Activated naive CD4-positive, alpha-beta T cell (primary cell): ENCODE measurements around the gene UGT1A7.

Experiments used
- DNase-seq, 4 experiments: peaks; one replicate each; lab custom pipeline; 2025; lab: John Stamatoyannopoulos, UW

The UGT1A7 gene

DNA sequence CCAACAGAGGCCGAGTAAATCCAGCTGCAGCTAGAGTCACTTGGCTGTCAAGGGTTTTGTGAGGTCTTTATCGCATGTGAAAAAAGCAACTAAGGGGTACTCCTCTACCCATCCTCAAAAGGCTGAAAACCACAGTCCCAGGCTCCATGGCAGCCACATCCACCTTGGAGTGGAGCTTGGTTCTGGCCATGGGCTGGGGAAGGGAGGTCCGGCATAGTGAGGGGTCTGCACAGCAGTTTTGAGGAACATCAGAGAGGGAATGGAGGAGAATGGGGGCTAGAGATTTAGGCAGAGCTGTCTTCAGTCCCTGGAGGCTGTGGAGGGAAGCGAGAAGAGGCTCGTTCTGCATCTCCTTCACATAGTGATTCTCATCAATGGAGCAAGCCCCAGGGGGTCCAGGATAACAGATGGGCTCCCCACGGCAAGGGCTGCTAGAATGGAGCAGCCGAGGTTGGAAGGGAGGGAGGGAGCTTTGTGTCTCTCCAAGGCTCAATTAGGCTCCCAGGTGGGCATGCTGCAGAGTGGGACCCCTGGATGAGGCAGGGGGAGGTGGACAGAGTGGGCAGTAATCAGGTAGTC is 117.5 kb downstream of the UGT1A7 start:
- DNase-seq, result no peak

DNA sequence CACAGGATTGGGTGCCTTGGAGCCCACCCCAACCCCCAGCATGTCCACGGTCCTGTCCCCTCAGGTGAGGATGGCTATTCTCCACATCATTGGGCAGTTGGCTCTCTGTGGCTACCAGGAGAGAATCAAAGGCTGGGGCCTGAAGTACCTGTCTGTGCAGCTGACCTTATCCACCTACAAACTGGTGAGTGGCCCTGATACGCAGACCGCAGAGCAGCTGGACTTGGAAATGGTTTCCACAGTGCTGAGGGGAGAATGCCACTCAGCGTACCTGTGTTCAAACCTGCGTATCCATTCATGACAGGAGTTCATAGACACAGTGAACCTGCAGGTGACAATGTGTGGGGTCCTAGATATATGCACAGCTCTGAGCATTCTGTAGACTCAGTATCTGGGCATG is 118.0 kb downstream of the UGT1A7 start:
- DNase-seq, result no peak

DNA sequence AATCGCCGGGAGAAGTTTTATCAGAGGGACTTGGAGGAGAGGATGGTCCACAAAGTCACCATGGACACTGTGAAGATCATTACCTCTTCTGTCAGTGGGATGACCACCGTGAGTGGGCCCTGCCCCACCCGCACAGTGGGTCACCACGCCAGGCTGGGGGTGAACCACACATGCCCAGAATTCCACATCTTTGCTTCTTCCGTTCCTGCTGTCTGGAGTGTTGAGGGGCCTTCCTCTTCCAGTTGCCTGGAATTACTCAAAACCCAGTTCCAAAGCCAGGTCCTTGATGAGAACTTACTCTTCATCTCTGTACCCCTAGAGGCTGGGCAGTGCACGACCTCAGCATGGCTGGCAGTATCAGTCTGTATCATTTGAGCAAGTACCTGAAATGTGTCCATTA is 118.5 kb downstream of the UGT1A7 start:
- DNase-seq, result no peak

DNA sequence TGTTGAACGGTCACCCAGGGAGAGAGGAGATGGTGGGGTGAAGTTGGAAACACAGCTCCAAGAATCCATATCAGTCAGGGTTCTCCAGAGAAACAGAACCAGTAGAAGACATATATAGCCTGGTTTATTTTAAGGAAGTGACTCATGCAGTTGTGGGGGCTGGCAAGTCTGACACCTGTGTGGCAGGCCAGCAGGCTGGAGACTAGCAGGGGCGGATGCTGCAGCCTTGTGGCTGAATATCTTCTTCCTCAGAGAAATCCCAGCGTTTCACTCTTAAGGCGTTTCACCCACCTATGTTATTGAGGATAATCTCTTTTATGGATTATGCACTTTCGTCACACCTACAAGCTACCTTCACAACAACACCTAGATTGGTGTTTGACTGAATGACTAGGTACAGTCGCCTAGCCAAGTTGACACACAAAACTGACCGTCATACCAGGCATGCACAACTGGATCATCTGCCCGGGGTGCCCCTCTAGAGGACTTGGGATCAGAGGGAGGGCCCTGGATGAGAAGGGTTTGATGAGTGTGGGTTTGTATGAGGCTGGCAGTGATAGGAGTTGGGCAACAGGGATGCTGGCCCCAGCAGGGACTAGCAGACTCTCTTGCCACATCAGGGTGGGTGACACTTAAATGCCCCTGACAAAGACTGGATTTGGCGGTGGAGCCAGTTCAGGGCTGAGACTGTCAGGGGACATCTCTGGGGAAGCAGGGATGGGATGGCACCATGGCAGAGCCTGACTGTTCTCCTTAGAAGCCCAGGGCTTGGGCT is 119.8 kb downstream of the UGT1A7 start:
- no peak for DNase-seq

DNA sequence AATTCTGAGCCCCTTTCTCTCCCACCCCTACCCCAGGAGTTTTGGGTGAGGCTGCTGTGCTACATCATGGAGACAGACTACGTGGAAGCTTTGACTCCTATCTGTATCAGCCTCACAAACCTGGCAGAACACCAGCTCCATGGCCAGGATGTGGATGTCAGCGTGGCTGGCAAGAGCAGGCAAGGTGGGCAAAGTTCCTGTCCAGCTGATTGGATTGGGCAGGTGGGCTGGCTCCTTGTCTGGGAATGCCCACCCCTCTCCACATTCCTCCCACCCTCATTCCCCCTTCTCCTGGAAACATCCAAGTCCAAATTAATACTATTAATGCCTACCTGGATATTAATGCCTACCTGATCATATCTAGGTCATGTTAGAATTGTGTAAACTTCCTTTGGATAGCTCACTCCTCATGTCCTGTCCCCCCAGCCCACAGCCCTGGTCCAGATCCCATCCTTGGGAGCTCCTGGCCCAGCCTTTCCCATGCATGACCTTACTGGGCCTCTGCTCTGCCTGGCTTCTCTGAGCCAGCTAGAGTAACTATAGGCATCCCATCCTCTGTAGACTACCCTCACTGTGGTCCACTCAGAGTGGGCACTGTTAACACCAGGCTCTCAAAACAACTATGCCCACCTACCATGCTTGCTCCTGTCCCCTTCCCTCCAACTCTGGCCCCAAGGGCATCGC is 120.6 kb downstream of the UGT1A7 start:
- DNase-seq, result no peak

DNA sequence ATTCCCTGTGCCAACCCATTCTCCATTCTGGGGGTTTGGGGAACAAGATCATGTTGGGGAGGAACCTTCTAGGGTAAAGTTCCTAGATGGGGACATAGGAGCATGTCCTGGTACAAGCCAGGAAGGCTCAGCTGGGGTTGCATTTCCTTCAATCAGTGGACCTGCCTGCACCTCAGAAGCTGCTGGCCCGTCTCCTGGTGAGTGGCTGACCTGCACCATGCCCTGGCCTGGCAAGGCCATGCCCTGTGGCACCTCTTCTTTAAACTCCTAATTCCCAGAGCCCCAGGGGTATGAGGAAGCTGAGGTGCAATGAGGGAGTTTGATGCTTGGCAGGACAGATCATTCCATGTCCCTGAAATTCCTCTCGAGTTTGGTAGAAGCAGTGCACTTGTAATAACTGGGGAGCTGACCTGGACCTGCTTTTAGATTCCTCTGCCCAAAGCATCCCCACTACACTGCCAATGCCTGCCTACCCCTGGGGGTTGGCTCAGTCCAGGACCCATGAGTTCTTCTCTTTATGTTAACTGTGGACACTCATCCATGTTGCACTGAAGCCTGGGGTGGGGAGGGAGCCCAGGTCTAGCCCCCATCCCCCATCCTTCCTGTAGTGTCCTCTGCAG is 121.7 kb downstream of the UGT1A7 start:
- DNase-seq, result no peak

DNA sequence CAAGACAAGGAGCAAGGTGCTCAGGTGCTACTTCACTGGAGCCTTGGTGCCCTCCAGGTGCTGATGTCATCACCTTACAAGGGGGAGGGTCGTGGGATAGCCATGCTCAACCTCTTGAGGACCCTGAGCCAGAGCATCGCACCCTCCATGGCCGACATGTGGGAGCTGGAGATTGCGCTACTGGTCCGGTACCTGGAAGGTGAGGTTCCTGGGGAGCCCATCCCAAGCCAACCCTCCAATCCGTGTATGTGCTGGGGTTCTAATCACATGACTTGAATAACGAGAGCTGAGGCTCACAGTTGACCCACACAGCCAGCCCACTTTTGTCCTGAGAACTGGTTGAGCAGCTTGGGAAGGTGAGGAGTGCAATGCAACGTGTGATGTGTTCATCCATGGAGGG is 122.3 kb downstream of the UGT1A7 start:
- no peak for DNase-seq

DNA sequence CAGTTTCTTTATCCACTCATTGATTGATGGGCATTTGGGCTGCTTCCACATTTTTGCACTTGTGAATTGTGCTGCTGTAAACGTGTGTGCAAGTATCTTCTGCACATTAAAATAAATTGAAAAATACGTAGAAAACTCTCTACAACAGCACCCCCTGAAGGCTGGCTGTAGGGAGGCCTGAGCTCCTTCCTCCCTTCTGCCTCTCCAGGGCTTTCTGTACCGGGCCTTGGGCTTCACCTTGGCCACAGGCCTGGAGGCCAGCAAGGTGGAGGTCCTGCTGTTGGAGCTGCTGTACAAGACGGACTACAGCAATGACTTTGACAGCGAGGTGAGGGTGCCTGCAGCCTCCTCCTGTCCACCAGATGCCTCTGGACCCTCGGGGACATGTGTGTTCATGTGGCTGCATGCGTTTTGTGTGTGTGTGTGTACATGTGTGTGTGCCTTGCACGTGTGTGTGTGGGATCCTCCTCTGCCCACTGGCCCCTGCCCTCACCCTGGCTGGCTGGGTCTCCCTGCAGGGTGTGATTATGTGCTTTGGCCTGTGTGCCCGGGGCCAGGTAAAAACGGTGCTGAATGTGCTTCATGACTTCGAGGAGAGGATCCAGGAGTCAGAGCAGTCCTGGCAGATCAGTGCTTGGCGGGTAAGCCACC is 125.6 kb downstream of the UGT1A7 start:
- no peak for DNase-seq

DNA sequence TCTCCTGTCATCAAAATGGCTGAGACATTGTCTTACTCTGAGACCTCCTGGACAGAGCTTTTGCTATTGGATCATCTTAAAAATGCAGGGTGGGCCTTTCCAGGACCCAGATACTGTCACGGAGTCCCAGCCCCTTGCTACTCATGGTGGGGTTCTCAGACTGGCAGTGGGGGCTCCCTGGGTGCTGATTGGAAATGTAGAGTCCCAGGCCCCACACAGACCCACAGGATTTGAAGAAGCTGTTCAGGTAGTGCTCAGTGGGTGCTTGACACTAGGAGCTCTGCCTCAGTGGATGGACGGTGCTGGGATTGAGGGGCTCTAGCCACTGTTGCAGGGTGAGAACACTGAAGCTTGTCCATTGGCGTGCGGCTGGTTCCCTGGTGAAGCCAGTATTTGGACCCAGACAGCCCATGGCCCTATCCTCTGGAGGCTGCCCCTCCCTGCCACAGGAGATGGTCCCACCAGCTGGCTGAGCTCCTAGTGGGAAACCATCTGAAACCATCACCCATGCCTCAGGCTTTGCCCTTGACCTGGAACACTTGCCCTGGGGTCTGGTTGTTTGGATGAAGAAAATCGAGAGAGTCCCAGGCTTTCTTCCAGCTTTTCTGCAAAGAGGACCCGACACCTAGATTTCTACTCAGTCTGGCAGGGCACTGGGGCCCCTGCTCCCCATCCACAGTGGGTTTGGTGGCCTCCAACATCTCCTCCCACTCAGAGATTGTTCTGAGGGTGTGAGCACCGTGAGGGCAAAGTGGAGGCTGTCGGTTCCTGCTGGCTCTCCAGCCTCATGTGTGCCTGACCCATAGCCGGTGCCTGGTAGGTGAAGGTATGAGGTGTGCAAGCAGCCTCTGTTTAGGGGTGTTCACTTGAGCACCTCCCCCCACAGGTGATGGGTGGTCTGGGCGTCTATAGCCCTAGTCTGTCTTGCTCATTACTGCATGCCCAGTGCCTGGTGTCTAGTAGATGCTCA is 126.5 kb downstream of the UGT1A7 start:
- no peak for DNase-seq

DNA sequence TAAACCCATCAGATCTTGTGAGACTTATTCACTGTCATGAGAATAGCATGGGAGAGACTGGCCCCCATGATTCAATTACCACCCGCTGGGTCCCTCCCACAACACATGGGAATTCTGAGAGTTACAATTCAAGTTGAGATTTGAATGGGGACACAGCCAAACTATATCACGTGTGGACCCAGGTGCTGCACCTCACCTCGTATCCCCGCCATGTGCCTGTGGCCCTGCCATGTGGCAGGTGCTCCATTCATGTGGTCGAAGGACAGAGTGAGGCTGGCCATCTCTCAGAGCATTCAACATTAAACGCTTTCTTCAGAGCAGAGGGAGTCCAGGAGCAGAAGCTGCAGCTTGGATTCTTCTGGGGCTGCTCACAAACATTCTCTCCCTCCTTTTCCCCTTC is 128.7 kb downstream of the UGT1A7 start:
- DNase-seq, result no peak

DNA sequence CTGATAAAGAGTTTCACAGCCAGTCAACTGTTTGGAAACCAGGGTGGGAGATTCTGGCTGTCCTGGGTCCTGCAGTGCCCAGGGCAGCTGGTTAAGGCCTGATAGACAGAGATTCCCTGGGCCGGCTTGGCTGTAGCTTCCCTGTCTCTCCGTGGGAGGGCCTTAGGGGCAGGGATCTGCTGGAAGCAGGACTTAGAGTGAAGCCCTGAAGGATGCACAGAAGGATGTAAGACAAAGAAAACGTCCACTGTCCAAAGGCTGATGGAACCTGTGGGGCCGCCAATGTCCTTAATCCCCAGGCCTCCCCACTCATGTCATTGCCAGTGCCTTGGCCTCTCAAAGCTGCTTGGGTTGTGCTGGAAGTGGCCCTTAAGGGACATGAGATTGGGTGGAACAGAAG is 129.4 kb downstream of the UGT1A7 start:
- no peak for DNase-seq

DNA sequence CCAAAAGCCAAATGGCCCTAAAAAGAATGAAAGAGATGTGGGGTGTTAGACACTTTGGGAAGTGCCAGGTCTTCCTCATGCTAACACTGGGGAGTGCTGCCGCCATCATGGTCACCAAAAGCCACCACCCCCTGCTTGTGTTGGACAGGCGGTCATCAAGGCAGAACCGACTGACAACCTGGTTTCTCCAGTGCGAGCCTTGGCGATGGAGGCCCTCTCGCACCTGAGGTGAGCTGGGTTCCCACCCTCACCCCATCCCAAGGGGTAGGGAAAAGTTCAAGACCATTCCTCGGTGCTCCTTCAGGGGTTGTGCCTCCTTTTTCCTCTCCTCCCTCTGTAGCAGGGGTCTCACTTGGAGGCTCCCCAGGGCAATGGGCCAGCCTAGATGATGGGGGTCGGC is 130.0 kb downstream of the UGT1A7 start:
- DNase-seq, result no peak

DNA sequence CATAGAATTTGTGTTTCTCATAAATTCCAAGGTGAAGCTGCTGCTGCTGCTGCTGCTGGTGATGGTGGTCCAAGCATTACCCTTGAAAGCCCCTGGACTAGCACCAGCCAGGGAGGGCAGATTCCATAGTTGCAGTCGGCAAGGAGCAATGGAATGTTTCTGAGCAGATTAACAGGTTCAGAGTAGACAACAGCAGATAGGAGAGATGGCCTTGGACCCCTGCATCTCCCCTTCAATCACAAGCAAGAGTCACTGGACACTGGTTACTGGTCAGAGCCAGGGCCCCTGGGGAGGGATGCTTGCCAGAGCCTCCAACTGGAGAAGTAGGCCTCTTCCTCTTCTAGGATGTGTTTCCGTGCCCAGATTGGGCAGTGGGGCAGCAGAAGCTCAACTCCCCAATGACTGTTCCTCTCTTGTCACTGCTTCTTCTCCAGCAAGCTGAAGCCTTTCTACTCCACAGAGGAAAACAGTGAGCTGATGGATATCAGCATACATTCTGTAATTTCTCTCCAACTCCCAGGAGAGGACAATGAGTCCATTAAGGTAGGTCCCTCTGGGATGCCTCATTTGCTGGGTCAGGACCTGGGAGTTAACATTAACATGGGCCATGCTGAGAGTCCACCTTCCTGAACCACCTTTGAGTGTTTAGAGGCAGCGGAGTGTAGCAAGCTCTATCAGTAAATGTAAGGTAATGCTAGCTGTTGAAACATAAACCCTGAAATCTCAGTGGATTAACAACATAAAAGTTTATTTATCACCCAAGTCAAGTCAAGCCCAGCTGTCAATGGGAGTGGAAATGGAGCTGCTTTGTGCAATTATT is 131.7 kb downstream of the UGT1A7 start:
- DNase-seq, result no peak

DNA sequence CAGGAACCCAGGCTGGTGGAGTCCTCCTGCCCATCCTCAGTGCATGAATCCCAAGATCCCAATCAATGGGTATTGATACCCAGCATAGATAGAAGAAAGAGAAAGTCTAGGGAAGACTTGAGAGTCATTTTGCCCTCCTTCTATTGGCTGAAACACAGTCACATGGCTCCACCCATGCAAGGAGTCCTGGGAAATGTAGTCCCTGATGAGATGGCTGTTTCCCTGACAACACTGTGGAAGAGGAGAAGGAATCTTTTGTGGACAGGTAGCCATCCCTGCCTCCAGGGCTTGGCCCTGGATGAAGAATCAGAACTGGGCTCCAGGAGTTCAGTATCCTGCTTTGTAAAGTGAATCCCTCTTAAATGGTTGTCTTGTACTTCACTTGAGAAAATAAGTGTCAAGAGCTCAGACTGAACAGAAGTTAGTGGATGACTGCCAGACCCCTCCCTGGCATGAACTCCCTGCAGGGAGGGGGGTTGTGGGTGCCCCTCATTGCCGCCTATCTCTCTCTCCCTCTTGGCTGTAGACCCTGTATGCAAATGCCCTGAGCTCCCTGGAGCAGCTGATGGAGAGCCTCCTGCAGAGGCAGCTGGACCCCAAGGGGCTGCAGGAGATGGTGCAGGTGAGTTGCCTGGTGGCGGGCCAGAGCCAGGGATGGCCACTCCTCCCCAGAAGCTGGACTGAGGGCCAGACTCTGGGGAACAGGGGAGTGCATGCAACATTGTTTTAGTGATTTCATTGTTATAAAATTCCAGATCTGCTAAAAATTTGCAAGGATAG is 132.5 kb downstream of the UGT1A7 start:
- no peak for DNase-seq

DNA sequence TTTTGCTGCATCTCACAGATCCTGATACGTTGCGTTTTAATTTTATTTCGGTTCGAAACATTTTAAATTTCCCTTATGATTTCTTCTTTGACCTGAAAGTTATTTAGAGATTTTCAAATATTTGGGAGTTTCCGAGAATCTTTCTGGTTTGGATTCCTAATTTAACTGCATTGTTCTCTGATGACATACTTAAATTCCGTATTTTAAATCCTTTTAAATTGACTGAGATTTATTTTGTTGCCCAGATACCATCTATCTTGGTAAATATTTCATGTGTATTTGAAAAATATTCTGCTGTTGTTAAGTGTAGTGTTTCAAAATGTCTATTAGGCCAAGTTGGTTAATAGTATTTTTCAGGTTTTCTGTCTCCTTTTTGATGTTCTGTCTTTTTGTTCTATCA is 134.2 kb downstream of the UGT1A7 start:
- DNase-seq, result no peak

DNA sequence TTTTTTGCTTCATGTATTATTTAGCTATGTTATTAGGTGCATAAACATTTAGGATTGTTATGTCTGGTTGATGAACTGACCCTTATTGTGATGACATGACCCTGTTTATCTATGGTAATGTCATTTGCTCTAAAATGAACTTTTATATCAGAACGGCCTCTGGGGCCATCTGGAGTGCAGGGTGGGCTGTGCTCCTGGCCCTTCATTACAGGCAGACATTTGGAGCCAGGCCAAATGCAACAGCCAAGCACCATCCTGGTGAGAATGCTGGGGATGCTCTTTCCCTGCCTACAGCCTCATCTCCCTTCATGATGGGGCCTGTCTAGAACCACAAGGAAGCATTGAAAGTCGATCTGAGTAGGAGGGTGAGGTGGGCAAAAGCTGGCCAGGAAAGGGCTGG is 134.6 kb downstream of the UGT1A7 start:
- no peak for DNase-seq

DNA sequence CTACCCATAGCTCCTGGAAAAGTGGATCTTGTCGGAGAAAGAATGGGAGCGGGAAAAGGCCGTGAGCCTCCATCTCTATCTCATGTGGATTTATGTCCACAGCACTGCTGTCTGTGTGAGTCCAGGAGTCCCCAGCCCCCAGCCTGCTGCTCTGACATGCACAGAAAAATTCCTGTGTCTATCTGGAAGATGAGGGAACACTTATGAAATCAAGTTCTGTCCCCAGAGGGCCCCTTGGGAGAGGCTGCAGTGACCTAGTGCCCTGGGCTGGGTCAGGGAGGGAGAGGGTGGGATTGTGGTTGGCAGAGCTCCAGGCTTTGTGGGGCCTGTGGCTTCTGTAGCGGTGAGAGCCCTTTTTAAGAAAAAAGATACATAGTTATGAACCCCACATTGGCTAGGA is 135.1 kb downstream of the UGT1A7 start:
- no peak for DNase-seq

DNA sequence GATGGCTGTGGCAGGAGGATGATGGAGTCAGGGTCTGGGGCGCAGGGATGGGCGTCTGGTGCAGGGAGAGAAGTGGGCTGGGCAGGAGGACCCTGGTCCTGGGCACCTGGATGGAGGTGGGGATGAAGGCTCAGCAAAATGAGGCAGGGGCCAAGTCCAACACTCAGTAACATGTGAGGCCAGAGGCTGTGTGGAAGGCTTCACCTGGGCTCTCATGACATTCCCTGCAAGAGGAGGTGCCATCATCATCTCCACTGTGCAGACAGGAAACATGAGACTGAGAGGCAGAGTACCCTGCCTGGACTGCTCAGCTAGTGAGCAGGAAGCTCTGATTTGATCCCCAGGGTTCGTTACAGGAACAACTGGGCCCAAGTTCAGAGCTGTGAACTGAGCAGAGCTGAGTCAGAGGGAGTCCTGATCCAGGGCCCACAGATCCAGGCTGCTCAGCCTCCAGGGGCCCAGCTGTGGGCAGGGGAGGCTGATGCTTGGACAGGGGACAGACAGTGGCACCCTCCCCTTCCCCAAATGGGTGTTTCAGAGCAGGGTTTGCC is 135.7 kb downstream of the UGT1A7 start:
- DNase-seq, result no peak

DNA sequence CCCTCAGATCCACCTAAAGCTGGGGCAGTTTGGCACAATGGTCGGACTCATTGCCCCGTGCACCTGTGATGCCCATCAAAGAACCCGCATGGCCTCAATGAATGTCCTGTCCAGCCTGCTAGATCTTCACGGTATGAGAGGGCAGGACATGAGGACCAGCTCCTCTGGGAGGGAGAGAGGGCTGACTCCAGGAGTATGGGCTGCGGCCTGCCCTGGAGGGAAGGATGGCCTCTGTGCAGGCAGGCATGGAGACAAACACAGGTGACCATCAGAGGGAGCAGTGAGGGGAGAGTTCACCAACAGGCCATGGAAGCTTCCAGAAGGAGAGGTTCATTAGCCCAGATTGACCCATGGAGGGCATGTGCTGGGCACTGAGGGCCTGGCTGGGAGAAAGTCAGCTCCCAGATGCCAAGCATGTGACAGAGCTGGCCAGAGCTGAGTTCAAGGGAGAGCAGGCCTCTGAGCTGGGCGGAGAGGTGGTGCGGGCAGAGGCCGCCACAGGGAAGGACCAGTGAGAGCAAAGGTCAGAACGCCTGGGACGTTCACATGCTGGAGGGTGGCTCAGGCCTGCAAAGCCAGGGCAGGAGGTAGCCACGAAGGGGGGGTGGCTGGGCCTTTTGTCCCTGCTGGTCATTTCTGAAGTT is 136.4 kb downstream of the UGT1A7 start:
- no peak for DNase-seq
